ENCODE measurements around the gene LEMD3.

Gene LEMD3

DNA sequence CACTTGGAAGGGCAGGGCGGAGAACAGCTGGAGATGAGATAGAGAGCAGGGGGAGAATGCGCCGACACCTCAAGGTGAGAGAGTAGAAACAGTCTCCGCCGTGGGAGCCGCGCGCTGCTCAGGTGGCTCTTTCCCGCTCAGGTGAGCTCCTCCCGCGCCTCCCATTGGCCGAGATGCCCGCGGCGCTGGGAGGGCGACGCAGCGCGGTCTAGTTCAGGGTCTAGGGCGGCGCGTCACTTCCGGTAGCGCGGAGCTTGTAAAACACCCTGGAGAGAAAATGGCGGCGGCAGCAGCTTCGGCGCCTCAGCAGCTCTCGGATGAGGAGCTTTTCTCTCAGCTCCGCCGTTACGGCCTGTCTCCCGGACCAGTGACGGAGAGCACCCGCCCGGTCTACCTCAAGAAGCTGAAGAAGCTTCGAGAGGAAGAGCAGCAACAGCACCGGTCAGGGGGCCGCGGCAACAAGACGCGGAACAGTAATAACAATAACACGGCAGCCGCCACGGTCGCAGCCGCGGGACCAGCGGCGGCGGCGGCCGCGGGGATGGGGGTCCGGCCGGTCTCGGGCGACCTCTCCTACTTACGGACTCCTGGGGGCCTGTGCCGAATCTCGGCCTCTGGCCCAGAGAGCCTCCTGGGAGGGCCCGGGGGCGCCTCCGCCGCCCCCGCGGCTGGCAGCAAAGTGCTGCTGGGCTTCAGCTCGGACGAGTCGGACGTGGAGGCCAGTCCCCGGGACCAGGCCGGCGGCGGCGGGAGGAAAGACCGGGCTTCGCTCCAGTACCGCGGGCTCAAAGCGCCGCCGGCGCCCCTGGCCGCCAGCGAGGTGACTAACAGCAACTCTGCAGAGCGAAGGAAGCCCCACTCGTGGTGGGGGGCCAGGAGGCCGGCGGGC is at the start of gene LEMD3:
Gene LEMD3 (plus strand): TSS at position 264 of the 889 bp plus-strand sequence. CDS start 14 bp downstream, at position 278.
- DNase-seq (ENCODE audit: low read depth): peak; percentile 91

DNA sequence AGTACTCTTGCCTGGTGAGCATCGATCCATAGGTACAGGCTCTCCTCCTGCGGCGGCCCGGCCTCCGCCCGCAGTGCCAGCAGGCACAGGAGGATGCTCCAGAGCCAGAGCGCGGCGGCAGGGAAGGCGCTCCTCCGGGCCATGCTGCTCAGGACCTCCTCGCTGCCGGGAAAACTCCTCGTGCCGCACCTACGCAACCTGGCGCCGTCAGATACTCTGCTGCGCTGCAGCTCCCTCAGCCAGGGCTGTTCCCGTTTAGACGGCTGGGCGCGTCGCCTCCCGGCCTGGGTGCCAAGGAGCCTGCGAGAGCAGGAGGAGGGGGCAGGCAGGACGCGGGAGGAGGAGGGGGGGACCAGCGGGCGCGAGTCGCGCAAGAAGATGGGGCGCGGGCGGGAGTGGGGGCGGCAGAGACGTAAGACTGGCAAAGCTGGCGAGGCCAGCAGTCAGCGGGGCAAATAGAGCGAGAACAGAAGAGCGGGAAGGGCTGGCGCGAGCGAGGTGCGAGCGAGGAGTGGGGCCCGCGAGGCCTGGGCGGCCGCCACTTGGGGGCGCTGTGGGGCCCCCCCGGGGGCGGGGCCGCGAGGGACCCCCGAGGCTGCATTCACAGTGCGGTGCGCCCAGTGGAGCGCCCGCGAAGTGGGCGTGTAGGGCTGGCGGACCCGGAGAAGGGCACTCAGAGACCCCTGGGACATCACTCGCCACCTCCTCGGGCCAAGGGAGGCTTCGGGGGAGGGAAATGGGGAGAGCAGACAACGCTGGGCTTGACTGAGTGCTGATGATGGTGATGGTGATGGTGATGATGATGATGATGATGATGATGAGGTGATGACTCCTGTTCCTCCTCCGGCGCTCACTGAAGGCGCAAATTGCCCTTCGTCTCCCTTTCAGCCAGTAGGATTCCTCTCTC is 48.1 kb upstream of the LEMD3 start, which contains the start of gene WIF1:
Gene WIF1 (minus strand): TSS at position 257 of the 907 bp plus-strand sequence. CDS start 114 bp downstream, at position 143.
- no peak for DNase-seq (ENCODE audit: low read depth)

DNA sequence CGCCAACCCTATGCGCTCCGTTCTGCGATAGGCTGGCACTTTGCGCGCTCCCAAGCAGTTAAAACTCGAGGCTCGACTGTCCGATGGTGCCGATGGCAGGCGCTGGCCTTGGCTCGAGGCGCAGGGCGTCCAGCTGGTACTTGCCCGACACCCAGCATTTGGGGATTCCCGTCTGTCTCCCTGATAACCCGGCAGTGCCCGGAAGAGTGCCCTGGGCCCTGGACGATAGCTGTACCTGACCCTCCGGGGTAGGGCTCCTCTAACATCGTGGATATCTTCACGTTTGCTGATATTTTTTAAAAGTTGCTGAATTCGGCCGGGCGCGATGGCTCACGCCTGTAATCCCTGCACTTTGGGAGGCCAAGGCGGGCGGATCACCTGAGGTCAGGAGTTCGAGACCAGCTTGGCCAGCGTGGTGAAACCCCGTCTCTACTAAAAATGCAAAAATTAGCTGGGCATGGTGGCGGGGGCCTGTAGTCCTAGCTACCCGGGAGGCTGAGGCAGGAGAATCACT is 47.4 kb upstream of the LEMD3 start:
- no peak for DNase-seq (ENCODE audit: low read depth)

DNA sequence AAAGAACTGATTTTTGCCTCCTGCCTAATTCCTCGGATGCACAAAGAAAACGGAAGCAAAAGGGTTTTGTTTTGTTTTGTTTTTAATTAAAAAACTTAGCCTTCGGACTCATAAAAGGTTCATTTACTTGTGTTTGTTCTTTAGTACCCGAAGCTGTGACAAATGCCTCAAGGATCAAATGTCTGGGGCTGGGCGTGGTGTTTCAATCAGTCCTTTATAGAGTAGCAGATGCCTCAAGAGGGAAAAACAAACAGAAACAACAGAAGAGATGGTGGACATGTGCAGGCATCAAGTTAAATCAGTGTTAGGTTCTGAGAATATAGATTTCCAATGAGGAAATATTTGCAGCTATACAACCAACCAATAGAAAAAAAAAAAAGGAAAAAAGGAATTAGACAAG is 46.7 kb upstream of the LEMD3 start:
- no peak for DNase-seq (ENCODE audit: low read depth)

DNA sequence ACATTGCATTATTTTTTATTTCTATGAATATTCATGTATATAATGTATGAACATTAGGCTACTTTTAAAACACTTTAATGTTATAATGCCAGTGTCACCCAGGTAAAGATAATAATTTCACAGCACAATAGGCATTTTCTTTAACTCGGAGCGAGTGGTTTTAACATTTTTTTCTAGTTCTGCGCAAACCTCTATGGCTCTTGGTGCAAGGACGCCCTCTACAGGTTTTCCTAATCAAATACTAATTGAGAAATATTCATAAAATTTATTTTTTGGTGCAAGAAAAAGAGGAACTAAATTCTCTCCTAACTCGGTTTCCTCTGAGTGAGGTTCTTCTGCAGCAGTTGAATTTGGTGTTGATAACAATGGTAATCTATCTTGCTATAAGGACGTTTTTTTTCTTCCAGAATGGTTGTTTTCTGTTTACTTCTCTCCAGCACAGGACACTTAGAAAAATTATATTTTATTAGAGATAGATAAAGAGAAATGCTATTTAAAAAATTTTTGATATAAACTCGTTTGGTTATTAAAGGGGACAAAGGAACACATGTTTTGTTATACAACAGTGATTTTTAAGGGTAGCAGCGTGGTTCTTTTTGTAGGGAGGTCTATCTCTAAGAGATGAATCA is 45.8 kb upstream of the LEMD3 start:
- DNase-seq (ENCODE audit: low read depth): peak; percentile 67

DNA sequence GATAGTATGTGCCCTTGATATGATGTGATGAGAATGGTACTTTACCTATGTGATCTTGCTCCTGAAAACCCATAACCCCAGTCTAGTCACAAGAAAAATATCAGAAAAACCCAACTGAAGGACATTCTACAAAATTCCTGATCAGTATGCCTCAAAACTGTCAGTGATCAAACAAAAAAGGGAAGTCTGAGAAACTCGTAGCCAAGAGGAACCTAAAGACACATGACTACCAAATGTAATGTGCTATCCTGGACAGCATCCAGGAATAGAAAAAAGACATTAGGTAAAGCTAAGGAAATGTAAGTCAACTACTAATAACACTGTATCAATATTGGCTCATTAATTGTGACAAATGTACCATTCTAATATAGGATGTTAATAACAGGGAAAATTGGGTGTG is 44.1 kb upstream of the LEMD3 start:
- no peak for DNase-seq (ENCODE audit: low read depth)

DNA sequence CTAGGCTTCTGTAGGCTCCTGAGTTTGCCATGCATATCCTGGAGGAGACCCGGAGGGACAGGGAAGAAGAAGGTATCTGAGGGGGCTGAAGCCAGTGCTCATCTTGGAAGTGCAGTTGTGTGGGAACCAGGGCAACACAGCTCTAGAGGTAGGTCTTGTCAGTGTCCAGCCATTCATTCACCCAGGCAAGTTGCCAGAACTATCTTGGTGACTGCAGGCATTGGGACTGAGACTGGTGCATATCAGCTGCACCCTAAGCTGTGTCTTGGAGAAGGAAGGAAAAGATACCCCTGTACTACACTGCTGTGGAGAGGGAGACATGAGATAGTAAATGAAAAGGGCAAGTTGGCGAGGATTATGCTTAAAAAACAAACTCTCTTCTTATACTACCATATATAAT is 43.4 kb upstream of the LEMD3 start:
- no peak for DNase-seq (ENCODE audit: low read depth)

DNA sequence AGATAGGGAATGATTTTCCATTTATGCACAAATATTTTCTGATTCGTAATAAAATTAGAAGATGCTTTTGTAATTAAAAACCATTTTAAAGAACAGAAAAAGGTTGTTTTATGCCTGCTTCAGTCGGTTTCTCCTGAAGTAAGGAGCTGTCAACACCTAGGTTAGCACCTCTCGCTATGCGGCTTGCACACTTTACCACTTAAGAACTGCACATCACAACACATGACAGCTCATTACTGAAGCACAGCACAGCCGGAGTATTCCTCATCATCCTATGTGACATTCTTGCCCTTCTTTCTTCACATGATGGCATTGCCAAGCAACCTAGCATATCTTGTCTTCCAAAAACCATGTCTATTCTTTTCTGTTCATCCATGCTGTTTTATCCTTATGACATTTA is 42.9 kb upstream of the LEMD3 start:
- DNase-seq (ENCODE audit: low read depth): no peak

DNA sequence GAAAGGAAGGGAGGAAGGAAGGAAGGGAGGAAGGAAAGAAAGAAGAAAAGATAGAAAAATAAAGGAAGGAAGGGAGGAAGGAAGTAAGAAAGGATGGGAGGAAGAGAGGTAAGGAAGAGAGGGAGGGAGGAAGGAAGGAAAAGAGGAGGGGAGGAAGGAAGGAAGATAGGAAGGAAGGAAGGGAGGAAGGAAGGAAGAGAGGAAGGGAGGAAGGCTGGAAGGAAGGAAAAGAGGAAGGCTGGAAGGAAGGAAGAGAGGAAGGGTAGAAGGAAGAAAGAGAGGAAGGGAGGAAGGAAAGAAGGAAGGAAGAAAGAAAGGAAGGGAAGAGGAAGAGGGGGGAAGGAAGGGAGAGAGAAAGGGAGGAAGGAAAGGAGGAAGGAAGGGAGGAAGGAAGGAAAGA is 35.5 kb upstream of the LEMD3 start:
- DNase-seq (ENCODE audit: low read depth): no peak

DNA sequence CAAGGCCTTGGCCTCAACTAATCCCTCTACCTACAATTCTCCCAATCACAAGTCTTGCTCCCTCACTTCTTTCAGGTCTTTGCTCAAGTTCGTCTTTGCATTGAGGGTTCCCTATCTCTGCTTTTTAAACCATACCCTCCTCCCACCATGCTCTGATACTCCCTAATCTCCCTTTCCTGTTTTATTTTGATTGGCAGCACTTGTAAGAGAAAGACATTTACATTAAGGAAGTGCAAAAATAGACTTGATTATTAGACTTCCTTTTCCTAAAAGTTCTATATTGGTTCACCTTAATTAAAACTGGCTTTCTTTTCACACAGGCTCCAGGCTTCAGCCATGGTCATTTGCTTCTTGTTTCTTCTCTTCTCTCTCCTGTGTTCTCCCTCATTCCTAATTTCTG is 30.0 kb upstream of the LEMD3 start:
- DNase-seq (ENCODE audit: low read depth): no peak

DNA sequence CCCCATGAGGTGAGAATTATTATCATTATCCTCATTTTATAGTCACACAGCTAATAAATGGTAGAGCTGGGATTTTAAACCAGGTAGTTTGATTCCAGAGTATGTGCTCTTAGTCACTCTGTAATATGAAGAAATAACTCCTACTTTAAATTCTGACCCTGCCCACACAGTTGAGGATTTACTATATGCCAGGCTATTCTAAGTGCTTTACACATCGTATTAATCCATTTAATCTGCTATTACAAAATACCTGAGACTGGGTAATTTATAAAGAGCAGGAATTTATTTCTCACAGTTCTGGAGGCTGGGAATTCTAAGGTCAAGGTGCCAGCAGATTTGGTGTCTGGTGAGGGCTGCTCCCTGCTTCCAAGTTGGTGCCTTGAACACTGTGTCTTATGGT is 28.6 kb upstream of the LEMD3 start:
- DNase-seq (ENCODE audit: low read depth): no peak

DNA sequence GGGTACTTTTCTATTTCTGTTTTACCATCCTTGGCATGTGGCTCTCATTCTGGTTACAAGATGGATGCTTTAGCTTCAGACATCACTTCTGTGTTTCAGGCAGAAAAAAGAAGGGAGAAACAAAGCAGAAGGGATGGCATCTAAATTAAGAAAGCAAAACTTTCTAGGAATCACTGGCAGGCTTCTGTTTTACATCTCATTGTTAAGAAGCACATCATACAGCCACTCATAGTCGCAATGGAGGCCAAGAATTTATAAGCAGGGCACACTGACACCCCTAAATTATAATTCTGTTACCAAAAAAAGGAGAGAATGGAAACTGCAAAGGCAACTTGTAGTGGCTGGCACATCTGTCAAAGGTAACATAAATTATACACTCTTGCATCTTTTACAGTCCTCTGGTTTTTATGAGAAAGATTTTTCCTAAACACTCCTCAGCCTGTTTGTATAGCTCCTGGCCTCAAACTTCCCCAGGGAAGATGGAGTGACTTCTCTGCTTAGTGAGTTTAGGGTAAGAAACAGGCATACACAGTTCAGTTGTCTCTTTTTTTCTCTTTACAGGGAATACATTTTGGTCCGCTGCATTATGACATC is 22.0 kb upstream of the LEMD3 start:
- no peak for DNase-seq (ENCODE audit: low read depth)

DNA sequence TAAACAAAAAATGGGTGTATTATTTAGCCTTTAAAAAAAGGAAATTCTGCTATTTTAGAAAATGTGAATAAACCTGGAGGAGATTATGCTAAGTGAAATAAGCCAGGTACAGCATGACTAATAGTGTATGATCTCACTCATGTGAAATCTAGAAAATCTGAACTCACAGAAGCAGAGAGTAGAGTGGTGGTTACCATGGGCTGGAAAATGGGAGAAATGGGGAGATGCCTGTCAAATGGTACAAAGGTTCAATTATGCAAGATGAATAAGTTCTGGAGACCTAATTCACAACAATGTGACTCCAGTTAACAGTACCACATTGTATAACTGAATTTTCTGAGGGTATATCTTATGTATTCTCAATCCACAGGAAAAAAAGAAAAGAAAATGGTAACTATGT is 17.4 kb upstream of the LEMD3 start:
- DNase-seq (ENCODE audit: low read depth): peak; percentile 11

DNA sequence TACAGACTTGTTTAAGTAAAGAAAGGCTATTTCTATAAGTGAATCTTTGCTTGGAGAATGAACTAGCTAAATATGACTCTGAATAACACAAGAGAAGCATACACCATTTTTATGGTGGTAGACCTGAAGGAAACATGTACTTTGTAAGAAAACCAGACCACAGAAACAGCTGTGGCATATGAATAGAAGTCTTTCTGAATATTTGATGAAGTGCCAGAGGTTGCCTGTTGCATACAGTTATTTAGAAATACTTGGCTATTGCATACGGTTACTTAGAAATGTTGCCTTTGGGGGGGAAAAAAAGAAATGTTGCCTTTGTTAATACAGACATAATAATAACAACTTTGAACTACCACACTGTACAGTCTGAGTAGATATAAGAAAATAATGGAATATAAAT is 16.8 kb upstream of the LEMD3 start:
- DNase-seq (ENCODE audit: low read depth): no peak

DNA sequence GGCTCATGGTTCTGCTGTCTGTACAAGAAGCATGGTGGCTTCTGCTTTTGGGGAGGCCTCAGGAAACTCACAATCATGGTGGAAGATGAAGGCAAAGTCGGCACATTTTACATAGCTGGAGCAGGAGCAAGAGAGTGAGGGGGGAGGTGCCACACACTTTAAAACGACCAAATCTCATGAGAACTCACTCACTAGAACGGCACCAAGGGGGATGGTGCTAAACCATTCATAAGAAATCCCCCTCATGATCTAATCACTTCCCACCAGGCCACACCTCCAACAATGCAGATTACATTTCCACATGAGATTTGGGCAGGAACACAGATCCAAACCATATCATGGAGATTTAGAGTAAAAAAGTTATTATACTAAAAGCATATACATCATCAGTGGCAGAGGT is 13.6 kb upstream of the LEMD3 start:
- no peak for DNase-seq (ENCODE audit: low read depth)

DNA sequence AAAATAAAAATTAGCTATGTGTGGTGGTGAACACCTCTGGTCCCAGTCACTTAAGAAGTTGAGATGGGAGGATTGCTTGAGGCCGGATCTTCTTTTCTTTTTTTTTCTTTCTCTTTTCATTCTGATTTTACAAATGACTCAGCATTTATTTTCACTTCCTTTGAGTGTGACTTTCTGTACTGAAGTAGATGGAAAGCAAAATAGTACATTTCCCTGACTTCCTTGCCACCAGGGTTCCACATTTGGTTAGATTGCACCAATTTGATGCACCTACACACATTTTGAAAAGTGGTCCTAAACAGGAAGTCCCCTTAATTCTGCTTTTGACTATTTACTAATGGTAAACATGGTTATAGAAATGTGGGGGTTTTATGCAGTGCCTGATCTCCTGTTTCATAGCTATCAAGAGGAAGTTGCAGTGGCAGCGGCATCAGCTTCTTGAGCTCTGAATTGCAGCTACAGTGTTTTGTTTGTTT is 13.0 kb upstream of the LEMD3 start:
- no peak for DNase-seq (ENCODE audit: low read depth)

DNA sequence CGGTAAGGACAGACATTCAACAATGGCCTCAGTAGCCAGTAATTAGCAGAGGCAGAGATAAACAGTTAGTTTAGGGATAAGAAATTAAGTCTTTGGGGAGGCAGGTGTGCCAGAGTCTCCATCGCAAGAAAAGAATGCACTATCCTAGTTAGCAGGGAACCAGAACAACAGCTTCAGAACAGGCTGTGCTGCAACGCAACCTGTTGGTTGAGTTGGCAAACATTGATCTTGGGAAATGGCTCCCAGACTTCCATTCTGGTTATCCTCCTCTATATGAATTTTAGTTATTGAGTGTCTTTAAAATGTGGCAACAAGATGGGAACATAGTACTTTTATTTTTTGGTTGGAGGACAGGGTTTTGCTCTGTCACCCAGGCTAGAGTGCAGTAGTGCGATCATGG is 12.3 kb upstream of the LEMD3 start:
- no peak for DNase-seq (ENCODE audit: low read depth)

DNA sequence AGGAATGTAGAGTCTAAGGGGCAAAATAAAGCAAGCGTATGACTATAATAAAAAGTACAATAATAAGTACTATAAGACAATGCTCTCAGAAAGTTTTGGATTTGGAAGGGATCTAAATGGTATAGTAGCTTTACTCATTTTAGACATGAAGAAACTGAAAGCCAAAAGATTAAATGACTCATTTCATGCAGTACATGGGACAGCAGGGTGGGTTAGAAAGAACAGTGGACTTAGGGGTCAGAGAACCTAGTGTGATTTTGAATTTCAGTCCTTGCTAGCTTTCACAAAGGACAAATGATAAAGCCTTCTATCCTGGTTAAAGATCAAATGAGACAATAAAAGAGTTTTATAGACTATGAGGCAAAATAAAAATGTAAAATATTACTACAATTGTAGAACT is 6.8 kb upstream of the LEMD3 start:
- no peak for DNase-seq (ENCODE audit: low read depth)

DNA sequence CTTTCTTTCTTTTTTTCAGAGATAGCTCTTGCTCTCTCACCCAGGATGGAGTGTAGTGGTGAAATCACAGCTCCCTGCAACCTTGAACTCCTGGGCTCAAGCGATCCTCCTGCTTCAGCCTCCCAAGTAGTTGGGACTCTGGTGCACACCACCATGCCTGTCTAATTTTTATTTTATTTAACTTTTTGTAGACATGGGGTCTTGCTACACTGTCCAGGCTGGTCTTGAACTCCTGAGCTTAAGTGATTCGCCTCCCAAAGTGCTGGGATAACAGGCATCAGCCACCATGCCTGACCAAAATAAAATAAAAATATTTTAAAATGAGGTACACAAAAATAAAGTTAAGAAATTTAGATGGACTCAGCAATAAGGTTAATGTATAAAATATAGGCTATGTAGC is 5.1 kb upstream of the LEMD3 start:
- DNase-seq (ENCODE audit: low read depth): no peak

DNA sequence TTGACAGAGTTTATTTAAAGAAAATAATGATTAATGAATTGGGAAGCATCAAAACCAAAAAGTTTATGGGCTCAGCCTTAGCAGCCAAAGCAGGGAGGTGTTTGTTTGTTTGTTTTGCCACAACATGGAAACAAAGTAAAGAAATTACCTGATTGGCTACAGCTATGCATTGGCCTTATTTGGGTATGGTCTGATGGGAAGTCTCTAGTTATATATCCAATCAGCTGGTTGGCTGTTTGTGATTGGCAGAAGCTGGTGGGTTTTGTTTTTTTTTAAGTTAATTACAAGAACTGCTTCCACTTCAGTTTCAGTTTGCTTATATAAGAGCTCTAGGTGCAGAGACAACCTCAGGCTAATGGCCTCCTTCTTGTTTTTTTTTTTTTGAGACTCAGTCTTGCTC is 4.6 kb upstream of the LEMD3 start:
- no peak for DNase-seq (ENCODE audit: low read depth)

DNA sequence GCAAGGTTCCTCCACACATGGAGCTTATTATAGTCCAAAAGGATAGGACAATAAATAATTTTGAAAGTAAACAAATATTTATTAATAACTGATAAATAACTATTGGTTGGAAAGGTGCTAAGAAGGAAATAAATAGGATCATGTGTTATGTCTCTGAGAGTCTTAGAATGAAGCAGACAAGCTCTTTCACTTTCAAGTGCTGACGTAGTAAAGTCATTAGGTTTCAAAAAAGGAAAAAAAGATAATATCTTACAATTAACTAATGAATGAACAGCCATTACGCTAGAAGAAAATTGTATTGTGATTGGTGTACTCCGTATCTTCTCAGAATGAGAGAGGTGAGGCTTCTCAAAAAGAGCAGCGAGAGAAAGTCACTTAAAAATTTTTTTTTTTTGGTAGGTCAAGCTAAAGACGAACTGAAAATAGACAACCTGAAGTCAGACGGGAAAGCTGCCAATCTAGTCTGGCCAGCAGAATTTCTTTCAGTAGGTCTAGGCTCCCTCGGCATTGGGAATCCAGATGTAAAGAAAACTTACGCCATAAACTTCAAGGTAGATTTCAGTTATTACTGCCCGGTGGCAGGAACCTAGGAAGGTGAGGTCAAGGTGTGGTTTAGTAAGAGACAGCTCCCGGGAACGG is 583 bp upstream of the LEMD3 start:
- DNase-seq (ENCODE audit: low read depth): peak; percentile 19

Measured in ELR (cell line).